GF-D8 (cell line): ENCODE data around the gene PIP5KL1.

Experiments used
- DNase-seq: peaks from one replicate; lab custom pipeline; 2025; lab: John Stamatoyannopoulos, UW

PIP5KL1 gene

GRCh38 chr9:127968042-127968441 is 37.5 kb upstream of the PIP5KL1 start:
- DNase-seq: no peak

GRCh38 chr9:127967151-127967809 is 36.7 kb upstream of the PIP5KL1 start:
- no peak for DNase-seq

GRCh38 chr9:127966416-127967150 is 36.0 kb upstream of the PIP5KL1 start:
- DNase-seq: no peak

- DNase-seq: no peak
These were observed 35.4 kb upstream of the PIP5KL1 start for GRCh38 chr9:127965953-127966352.

- DNase-seq: no peak
These were observed 32.9 kb upstream of the PIP5KL1 start for GRCh38 chr9:127963359-127964064.

GRCh38 chr9:127963041-127963358 is 32.4 kb upstream of the PIP5KL1 start:
- no peak for DNase-seq

- no peak for DNase-seq
These were observed 31.7 kb upstream of the PIP5KL1 start for GRCh38 chr9:127962278-127962677.

- DNase-seq: no peak
These were observed 31.1 kb upstream of the PIP5KL1 start for GRCh38 chr9:127961613-127962155.

GRCh38 chr9:127961155-127961490 is 30.5 kb upstream of the PIP5KL1 start:
- no peak for DNase-seq

- DNase-seq: no peak
These were observed 30.0 kb upstream of the PIP5KL1 start for GRCh38 chr9:127960410-127961154.

GRCh38 chr9:127959841-127960409 is 29.3 kb upstream of the PIP5KL1 start:
- DNase-seq: no peak

GRCh38 chr9:127959398-127959797 is 28.8 kb upstream of the PIP5KL1 start:
- DNase-seq: no peak

- no peak for DNase-seq
These were observed 28.2 kb upstream of the PIP5KL1 start for GRCh38 chr9:127958728-127959127.

- peak; percentile 28 for DNase-seq
These were observed 24.9 kb upstream of the PIP5KL1 start for GRCh38 chr9:127955294-127956015.

- DNase-seq: no peak
These were observed 24.3 kb upstream of the PIP5KL1 start for GRCh38 chr9:127954831-127955293.

GRCh38 chr9:127953768-127954505 is 23.4 kb upstream of the PIP5KL1 start:
- no peak for DNase-seq

GRCh38 chr9:127953154-127953553 is 22.6 kb upstream of the PIP5KL1 start:
- no peak for DNase-seq

- DNase-seq: no peak
These were observed 20.1 kb upstream of the PIP5KL1 start for GRCh38 chr9:127950513-127951289.

- DNase-seq: no peak
These were observed 19.4 kb upstream of the PIP5KL1 start for GRCh38 chr9:127949827-127950512.
